Astrocyte (in vitro differentiated cells and primary cell): ENCODE measurements around the gene BATF3.

Experiments used
- EZH2 ChIP-seq: IDR thresholded peaks from 2 replicates; pipeline ENCODE4 v1.6.1; 2012; ENCODE audit warnings: mild to moderate bottlenecking, low read length, inconsistent platforms; ENCODE audit not compliant: insufficient read depth
- TF ChIP-seq, protein P1 (sequence below): IDR thresholded peaks from 2 replicates; pipeline ENCODE4 v1.5.1; 2011; ENCODE audit warnings: low read depth, mild to moderate bottlenecking, inconsistent platforms, low read length, moderate library complexity; ENCODE audit not compliant: insufficient read depth

DNA sequence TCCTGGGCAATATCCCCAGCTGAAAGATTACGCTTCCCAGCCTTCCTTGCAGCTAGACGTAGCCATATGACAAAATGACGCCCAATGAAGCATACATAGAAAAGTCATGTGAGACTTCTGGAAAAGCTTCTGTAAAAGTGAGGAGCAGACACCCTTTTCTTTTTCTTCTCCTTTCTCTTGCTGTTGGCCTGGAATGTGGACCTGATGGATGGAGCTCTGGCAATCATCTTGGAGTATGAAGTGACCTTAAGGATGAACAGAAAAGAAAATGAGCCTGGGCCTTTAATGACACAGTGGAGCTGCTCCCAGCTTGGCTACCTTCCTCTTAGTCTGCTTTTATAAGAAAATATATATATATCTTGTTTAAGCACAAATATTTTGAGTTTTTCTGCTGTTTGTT, 24.8 kb downstream of the BATF3 start:
- TF ChIP-seq, protein P1, sequence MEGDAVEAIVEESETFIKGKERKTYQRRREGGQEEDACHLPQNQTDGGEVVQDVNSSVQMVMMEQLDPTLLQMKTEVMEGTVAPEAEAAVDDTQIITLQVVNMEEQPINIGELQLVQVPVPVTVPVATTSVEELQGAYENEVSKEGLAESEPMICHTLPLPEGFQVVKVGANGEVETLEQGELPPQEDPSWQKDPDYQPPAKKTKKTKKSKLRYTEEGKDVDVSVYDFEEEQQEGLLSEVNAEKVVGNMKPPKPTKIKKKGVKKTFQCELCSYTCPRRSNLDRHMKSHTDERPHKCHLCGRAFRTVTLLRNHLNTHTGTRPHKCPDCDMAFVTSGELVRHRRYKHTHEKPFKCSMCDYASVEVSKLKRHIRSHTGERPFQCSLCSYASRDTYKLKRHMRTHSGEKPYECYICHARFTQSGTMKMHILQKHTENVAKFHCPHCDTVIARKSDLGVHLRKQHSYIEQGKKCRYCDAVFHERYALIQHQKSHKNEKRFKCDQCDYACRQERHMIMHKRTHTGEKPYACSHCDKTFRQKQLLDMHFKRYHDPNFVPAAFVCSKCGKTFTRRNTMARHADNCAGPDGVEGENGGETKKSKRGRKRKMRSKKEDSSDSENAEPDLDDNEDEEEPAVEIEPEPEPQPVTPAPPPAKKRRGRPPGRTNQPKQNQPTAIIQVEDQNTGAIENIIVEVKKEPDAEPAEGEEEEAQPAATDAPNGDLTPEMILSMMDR = no peak
- no peak for TF ChIP-seq EZH2
